K562 (cell line): Measurements from ENCODE around the gene SEC61A2. TPM values are rescaled to one million over a fixed set of nuclear protein-coding genes. Genes with fewer than 3 reads are reported as not detected.

Source experiments
- ARID2 ChIP-seq: fragments of 450-650 bp; IDR thresholded peaks from 2 replicates; pipeline ENCODE4 v1.6.1; 2017; ENCODE audit warnings: antibody characterized with exemption, mild to moderate bottlenecking
- CXXC5 ChIP-seq: fragments of 250-450 bp; sonication (Bioruptor Pico); IDR thresholded peaks from 2 replicates; pipeline ENCODE4 v1.8.0; 2022; ENCODE audit warnings: inconsistent platforms, mild to moderate bottlenecking, moderate library complexity
- DLX4 ChIP-seq: fragments of 250-450 bp; sonication (Bioruptor Pico); IDR thresholded peaks from 2 replicates; pipeline ENCODE4 v1.6.1; 2021; ENCODE audit warnings: mild to moderate bottlenecking
- E2F8 ChIP-seq: fragments of 450-650 bp; IDR thresholded peaks from 2 replicates; pipeline ENCODE4 v1.7.1; 2018; ENCODE audit warnings: mild to moderate bottlenecking, low read depth; ENCODE audit not compliant: partially characterized antibody
- ETS1 ChIP-seq: conservative IDR thresholded peaks from 2 replicates; pipeline ENCODE4 v1.6.1; 2011; ENCODE audit warnings: low read depth, mild to moderate bottlenecking, low read length; ENCODE audit not compliant: control insufficient read depth
- HDAC1 ChIP-seq, 2 experiments: fragments of 450-650 bp; IDR thresholded peaks; 2 replicates each; pipeline ENCODE4 v1.6.1; 2016 to 2017; ENCODE audit warnings: inconsistent platforms in 1 of 2, mild to moderate bottlenecking in 1 of 2, moderate library complexity in 1 of 2
- HDAC3 ChIP-seq: fragments of 450-650 bp; IDR thresholded peaks from 2 replicates; pipeline ENCODE4 v1.6.1; 2018; ENCODE audit warnings: borderline replicate concordance, mild to moderate bottlenecking, moderate library complexity; ENCODE audit not compliant: partially characterized antibody
- KDM4B ChIP-seq, 2 experiments: fragments of 450-650 bp in 1 of 2; sonication (generic) in 1 of 2; IDR thresholded peaks; 2 replicates each; pipeline ENCODE4 v1.6.1; 2016 to 2017; ENCODE audit warnings: borderline replicate concordance in 2 of 2, antibody characterized with exemption in 1 of 2, low read depth in 1 of 2, mild to moderate bottlenecking in 1 of 2
- MCM5 ChIP-seq: fragments of 450-650 bp; IDR thresholded peaks from 2 replicates; pipeline ENCODE4 v1.6.1; 2016; ENCODE audit warnings: low read depth
- POLR2H ChIP-seq: IDR thresholded peaks from 2 replicates; pipeline ENCODE4 v1.6.1; 2016; ENCODE audit warnings: missing genetic modification characterization, low read depth, mild to moderate bottlenecking, control low read depth, missing compliant biosample characterization, moderate library complexity
- RBFOX2 ChIP-seq: fragments of 200-400 bp; formaldehyde crosslinking; IDR thresholded peaks from 2 replicates; pipeline ENCODE4 v1.6.1; 2017; ENCODE audit warnings: low read depth, mild to moderate bottlenecking, low read length, moderate library complexity
- SAP30 ChIP-seq: fragments of 200-600 bp; sonication (generic); IDR thresholded peaks from 2 replicates; pipeline ENCODE4 v1.6.1; 2012; ENCODE audit warnings: borderline replicate concordance, low read depth, mild to moderate bottlenecking, moderate library complexity, low read length, control low read depth, inconsistent platforms; ENCODE audit not compliant: insufficient read depth, poor library complexity, severe bottlenecking
- SMAD4 ChIP-seq: fragments of 250-450 bp; sonication (Bioruptor Pico); conservative IDR thresholded peaks from 2 replicates; pipeline ENCODE4 v1.8.0; 2021; ENCODE audit warnings: inconsistent platforms, mild to moderate bottlenecking, moderate library complexity
- TEAD1 ChIP-seq, 2 experiments: fragments of 450-650 bp in 1 of 2; sonication (generic) in 1 of 2; formaldehyde crosslinking; IDR thresholded peaks; 2 replicates each; pipeline versions ENCODE4 v1.4.0 to v1.8.0; 2020 to 2022; ENCODE audit warnings: mild to moderate bottlenecking in 2 of 2, missing genetic modification reagents in 1 of 2
- ZFX ChIP-seq: sonication (generic); formaldehyde crosslinking; IDR thresholded peaks from 2 replicates; pipeline ENCODE4 v1.8.0; 2022; ENCODE audit warnings: mild to moderate bottlenecking, missing genetic modification reagents, moderate library complexity
- ZNF12 ChIP-seq: sonication (generic); formaldehyde crosslinking; IDR thresholded peaks from 2 replicates; pipeline ENCODE4 v1.4.0; 2020; ENCODE audit warnings: mild to moderate bottlenecking, missing genetic modification reagents
- ZNF23 ChIP-seq: fragments of 250-450 bp; sonication (Bioruptor Pico); IDR thresholded peaks from 2 replicates; pipeline ENCODE4 v1.4.0; 2020; ENCODE audit warnings: mild to moderate bottlenecking
- polyA plus RNA-seq, 8 experiments: library from polyadenylated mRNA; depleted of rRNA in 4 of 8; stranded (reverse) in 5 of 8; unstranded in 3 of 8; fragments of >200 nt; fragmentation: Nextera tagmentation in 2 of 8; fragmentation: Illumina TruSeq in 1 of 8; extraction: Ambion mirVana in 2 of 8; extraction: Trizol in 1 of 8; gene quantifications; 2 replicates each; pipeline versions ENCODE4 v1.2.1 to v1.2.3, GENCODE V29; 2011 to 2014; ENCODE audit warnings: inconsistent platforms in 1 of 8, missing spikeins in 1 of 8
- total RNA-seq, 7 experiments: library from RNA; depleted of rRNA in 6 of 7; stranded (reverse); fragments of >200 nt in 6 of 7; fragmentation: Illumina TruSeq in 2 of 7; extraction: Trizol in 2 of 7; gene quantifications; 2 replicates each; pipeline versions ENCODE4 v1.2.1 to v1.2.3, GENCODE V29; 2011 to 2021; ENCODE audit warnings: low replicate concordance in 1 of 7
- TF ChIP-seq, protein P1 (sequence below): sonication (generic); formaldehyde crosslinking; IDR thresholded peaks from 2 replicates; pipeline ENCODE4 v1.8.1; 2023; ENCODE audit warnings: mild to moderate bottlenecking, missing genetic modification reagents, moderate library complexity
- TF ChIP-seq, protein P2 (sequence below): sonication (generic); formaldehyde crosslinking; IDR thresholded peaks from 2 replicates; pipeline ENCODE4 v1.8.0; 2022; ENCODE audit warnings: missing genetic modification reagents, mild to moderate bottlenecking, borderline replicate concordance

The SEC61A2 gene
- total and polyA plus RNA-seq, 9 of the 15 experiments (the other 6 are each of a cell fraction or from before 2014, with no cell fraction given), result 1.2 to 9.7 (median 3.9) TPM

DNA sequence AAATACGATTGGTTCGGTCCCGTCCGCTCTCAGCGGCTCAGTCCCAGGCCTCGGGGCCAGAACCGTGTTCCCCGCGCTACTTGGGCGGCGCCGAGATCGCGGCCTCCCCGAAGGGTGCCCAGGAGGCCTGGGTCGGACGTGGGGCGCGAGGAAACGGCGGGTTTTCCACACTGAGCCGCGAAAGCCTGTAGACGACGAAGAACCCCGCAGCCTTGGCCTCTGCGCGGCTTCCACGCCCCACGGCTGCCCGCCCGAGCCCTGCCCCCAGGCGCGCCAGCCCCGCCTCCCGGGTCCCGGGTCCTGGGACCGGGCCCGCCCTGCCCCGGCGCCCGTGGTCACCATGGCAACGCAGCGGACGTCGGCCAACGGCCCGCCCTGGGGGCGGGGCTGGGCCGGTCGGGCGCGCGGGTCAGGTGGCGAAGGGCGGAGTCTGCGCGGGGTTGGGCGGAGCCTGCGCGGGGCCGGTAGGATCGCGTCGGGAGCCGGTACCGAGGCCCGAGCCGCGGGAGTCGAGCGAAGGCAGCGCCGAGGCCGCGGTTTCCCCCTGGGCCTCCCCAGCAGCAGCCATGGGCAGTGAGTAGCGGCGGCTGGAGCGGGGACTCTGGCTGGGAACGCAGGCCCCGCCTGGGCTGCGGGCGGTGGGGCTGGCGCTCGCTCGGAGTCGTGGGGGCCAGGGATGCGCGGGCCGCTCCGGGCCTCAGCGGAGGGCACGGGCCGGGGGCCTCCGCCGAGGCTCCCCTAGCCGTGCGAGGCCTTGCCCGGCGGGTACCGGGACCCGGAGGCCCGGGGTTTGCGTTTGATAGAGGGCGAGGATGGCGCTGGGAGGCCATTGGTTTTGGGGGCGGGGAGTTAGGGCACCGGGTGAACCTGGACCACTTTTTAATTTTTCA, at the start of gene SEC61A2 (continued):
- TF ChIP-seq MCM5 (no peak), ETS1 (peak; percentile 21; the same call in 1 of the 2 replicates), POLR2H (tag) (peak; percentile 76), ARID2 (0 out of 2 replicates have a peak, but pooled peaks have one; percentile 23), SMAD4 (CRISPR knock-in tag) (peak; percentile 65), SAP30 (peak; percentile 36), HDAC1 (IDR thresholded peaks at IDR 0.05) (peak in 1 of 2 experiments; percentile 53; a peak in 2 of 4 replicates), TEAD1 (CRISPR knock-in tag; IDR thresholded peaks at IDR 0.05) (0 out of 4 replicates have a peak, but pooled peaks of 1 of the 2 experiments have one; percentile 11), CXXC5 (CRISPR knock-in tag) (peak; percentile 74), ZNF23 (CRISPR knock-in tag) (no peak), E2F8 (peak; percentile 18), ZNF12 (CRISPR knock-in tag) (0 out of 2 replicates have a peak, but pooled peaks have one; percentile 26), KDM4B (IDR thresholded peaks at IDR 0.05; ENCODE audit: borderline replicate concordance in 2 of 2, low read depth in 1 of 2) (no peak), RBFOX2 (peak; percentile 83), DLX4 (CRISPR knock-in tag) (no peak), ZFX (CRISPR knock-in tag) (peak; percentile 92), HDAC3 (no peak)
- TF ChIP-seq, protein P1, sequence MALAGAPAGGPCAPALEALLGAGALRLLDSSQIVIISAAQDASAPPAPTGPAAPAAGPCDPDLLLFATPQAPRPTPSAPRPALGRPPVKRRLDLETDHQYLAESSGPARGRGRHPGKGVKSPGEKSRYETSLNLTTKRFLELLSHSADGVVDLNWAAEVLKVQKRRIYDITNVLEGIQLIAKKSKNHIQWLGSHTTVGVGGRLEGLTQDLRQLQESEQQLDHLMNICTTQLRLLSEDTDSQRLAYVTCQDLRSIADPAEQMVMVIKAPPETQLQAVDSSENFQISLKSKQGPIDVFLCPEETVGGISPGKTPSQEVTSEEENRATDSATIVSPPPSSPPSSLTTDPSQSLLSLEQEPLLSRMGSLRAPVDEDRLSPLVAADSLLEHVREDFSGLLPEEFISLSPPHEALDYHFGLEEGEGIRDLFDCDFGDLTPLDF (CRISPR knock-in tag), result peak; percentile 36; the same call in 1 of the 2 replicates
- TF ChIP-seq, protein P2, sequence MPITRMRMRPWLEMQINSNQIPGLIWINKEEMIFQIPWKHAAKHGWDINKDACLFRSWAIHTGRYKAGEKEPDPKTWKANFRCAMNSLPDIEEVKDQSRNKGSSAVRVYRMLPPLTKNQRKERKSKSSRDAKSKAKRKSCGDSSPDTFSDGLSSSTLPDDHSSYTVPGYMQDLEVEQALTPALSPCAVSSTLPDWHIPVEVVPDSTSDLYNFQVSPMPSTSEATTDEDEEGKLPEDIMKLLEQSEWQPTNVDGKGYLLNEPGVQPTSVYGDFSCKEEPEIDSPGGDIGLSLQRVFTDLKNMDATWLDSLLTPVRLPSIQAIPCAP, result no peak
